Tibial artery (tissue), 4 donors: ENCODE data around the gene SLC2A4RG.

Experiments used
- DNase-seq, 2 donors: peaks; one replicate each; pipeline ENCODE4 v3.0.0-alpha.2; 2019
- H3K27ac ChIP-seq, 2 donors: fragments of 200-600 bp; sonication (generic) in 1 of 2; 1 replicate in 1 of 2; 2 replicates in 1 of 2; pipeline ENCODE4 v1.5.1; 2018 to 2019; ENCODE audit warnings: mild to moderate bottlenecking in 1 of 2
- H3K27me3 ChIP-seq, 2 donors: fragments of 200-600 bp; sonication (generic) in 1 of 2; one replicate each; pipeline versions ENCODE4 v1.5.1 to v1.6.0; 2016 to 2019
- H3K36me3 ChIP-seq, 3 donors: fragments of 200-600 bp; sonication (generic) in 2 of 3; one replicate each; pipeline ENCODE4 v1.5.1; 2016 to 2019; ENCODE audit warnings: mild to moderate bottlenecking in 2 of 3
- H3K4me1 ChIP-seq, 4 donors: fragments of 200-600 bp; sonication (generic) in 2 of 4; 1 replicate in 3 of 4; 2 replicates in 1 of 4; pipeline ENCODE4 v1.5.1; 2016 to 2019
- H3K4me3 ChIP-seq, 2 donors: fragments of 200-600 bp; sonication (generic) in 1 of 2; 1 replicate in 1 of 2; 2 replicates in 1 of 2; pipeline ENCODE4 v1.5.1; 2018 to 2019; ENCODE audit warnings: mild to moderate bottlenecking in 2 of 2
- H3K9me3 ChIP-seq, 3 donors: fragments of 200-600 bp; sonication (generic) in 1 of 3; one replicate each; pipeline ENCODE4 v1.5.1; 2016 to 2019
- intact Hi-C: fragments of 100-400 bp; cut with DNase I; formaldehyde crosslinking; loops from one replicate; pipeline ENCODE4 v1.15.0; 2023; ENCODE audit warnings: low total_unique reads
- TF ChIP-seq, protein P1 (sequence below), 2 experiments: fragments of 200-600 bp in 1 of 2; fragments of 450-650 bp in 1 of 2; IDR thresholded peaks; one replicate each; pipeline ENCODE4 v1.5.1; 2017 to 2019; ENCODE audit warnings: antibody characterized with exemption in 2 of 2, mild to moderate bottlenecking in 1 of 2, moderate library complexity in 1 of 2

Gene SLC2A4RG

GRCh38 chr20:63708301-63709148 is 31.1 kb upstream of the SLC2A4RG start:
- TF ChIP-seq, protein P1, sequence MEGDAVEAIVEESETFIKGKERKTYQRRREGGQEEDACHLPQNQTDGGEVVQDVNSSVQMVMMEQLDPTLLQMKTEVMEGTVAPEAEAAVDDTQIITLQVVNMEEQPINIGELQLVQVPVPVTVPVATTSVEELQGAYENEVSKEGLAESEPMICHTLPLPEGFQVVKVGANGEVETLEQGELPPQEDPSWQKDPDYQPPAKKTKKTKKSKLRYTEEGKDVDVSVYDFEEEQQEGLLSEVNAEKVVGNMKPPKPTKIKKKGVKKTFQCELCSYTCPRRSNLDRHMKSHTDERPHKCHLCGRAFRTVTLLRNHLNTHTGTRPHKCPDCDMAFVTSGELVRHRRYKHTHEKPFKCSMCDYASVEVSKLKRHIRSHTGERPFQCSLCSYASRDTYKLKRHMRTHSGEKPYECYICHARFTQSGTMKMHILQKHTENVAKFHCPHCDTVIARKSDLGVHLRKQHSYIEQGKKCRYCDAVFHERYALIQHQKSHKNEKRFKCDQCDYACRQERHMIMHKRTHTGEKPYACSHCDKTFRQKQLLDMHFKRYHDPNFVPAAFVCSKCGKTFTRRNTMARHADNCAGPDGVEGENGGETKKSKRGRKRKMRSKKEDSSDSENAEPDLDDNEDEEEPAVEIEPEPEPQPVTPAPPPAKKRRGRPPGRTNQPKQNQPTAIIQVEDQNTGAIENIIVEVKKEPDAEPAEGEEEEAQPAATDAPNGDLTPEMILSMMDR (IDR thresholded peaks at IDR 0.05) = no peak
- Histone ChIP-seq H3K4me1 (peaks cover 0 to 40% (median 28%) of the 10 kb centered on the region in 4 donors), H3K4me3 (peak overlapping the region; percentile 82 to 83), H3K27ac (peak overlapping the region; percentile 76 to 86), H3K27me3 (no peaks in the 10 kb centered on the region), H3K36me3 (peaks cover 40 to 75% (median 50%) of the 10 kb centered on the region in 3 donors), H3K9me3 (no peaks in the 10 kb centered on the region)
- intact Hi-C loops = loop anchor here (5.0 kb wide), 2 partner anchors 51 to 81 kb away; partner anchors contain the start of genes GMEB2 and RTEL1
- peak in 1 of 2 donors; percentile 66 for DNase-seq

GRCh38 chr20:63709149-63709527 is 30.4 kb upstream of the SLC2A4RG start:
- peaks cover 47 to 75% (median 47%) of the 10 kb centered on the region in 3 donors for H3K36me3 ChIP-seq
- peaks cover 0 to 40% (median 28%) of the 10 kb centered on the region in 4 donors for H3K4me1 ChIP-seq
- H3K27ac ChIP-seq = no peak overlapping the region
- DNase-seq = peak in 1 of 2 donors; percentile 59
- TF ChIP-seq, protein P1 (IDR thresholded peaks at IDR 0.05) = no peak
- no peaks in the 10 kb centered on the region for H3K9me3 ChIP-seq
- intact Hi-C loops = loop anchor here (5.0 kb wide), 2 partner anchors 52 to 82 kb away; partner anchors contain the start of genes GMEB2 and RTEL1
- peak overlapping the region; percentile 82 to 83 for H3K4me3 ChIP-seq
- H3K27me3 ChIP-seq = no peaks in the 10 kb centered on the region

DNA sequence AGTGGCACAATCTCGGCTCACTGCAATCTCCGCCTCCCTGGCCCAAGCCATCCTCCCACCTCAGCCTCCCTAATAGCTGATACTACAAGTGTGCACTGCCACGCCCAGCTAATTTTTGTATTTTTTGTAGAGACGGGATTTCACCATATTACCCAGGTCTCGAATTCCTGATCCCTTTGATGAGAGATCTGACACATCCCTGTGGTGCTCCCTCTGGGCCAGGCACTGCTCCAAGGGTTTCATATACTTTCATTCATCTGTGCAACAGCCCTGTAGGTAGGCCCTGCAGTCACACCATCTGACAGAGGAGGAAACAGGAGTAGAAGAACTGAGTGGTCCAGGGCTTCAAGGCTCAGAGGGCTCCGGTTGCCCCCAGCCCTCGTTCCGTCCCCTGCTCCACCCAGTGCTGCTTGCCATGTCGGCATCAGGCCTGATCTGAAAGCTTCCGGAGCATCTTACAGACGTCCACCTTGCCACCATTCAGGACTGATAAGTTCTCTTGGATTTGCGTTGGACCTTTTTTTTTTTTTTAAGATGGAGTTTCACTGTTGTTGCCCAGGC is 28.4 kb upstream of the SLC2A4RG start:
- Histone ChIP-seq H3K4me3 (no peak overlapping the region), H3K4me1 (peaks cover 0 to 37% (median 24%) of the 10 kb centered on the region in 4 donors), H3K36me3 (peaks cover 49 to 72% (median 53%) of the 10 kb centered on the region in 3 donors), H3K27ac (no peak overlapping the region), H3K27me3 (no peaks in the 10 kb centered on the region), H3K9me3 (peaks cover 0 to 12% (median 6%) of the 10 kb centered on the region in 3 donors)
- TF ChIP-seq, protein P1 (IDR thresholded peaks at IDR 0.05) = no peak
- intact Hi-C loops = no loop called here
- DNase-seq = peak in 1 of 2 donors; percentile 31

- H3K36me3 ChIP-seq = peaks cover 53 to 79% (median 62%) of the 10 kb centered on the region in 3 donors
- peaks cover 0 to 12% (median 6%) of the 10 kb centered on the region in 3 donors for H3K9me3 ChIP-seq
These were observed 27.4 kb upstream of the SLC2A4RG start for GRCh38 chr20:63712191-63712590.

DNA sequence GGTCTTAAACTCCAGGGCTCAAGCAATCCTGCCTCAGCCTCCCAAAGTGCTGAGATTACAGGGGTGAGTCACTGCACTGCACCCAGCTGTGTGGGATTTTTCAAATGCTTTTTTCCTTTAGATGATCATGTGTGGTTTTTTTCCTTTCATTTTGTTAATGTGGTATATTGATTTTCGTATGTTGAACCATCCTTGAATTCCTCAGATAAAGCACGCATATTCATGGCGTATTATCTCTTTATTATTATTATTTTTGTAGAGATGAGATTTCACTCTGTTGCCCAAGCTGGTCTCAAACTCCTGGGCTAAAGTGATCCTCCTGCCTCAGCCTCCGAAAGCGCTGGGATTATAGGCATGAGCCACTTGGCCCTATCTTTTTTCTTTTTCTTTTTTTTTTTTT is 24.7 kb upstream of the SLC2A4RG start:
- intact Hi-C loops = no loop called here
- H3K27me3 ChIP-seq = no peaks in the 10 kb centered on the region
- no peak overlapping the region for H3K27ac ChIP-seq
- H3K9me3 ChIP-seq = peaks cover 0 to 17% (median 12%) of the 10 kb centered on the region in 3 donors
- no peak overlapping the region for H3K4me3 ChIP-seq
- H3K36me3 ChIP-seq = peaks cover 75 to 93% (median 88%) of the 10 kb centered on the region in 3 donors
- H3K4me1 ChIP-seq = peaks cover 0 to 12% (median 0%) of the 10 kb centered on the region in 4 donors
- TF ChIP-seq, protein P1 (IDR thresholded peaks at IDR 0.05) = no peak
- DNase-seq = no peak

More at GRCh38 chr20:63712191-63712590, 27.4 kb upstream of the SLC2A4RG start:
- Histone ChIP-seq H3K4me3 (no peak overlapping the region), H3K27me3 (no peaks in the 10 kb centered on the region), H3K27ac (no peak overlapping the region), H3K4me1 (peaks cover 0 to 28% (median 15%) of the 10 kb centered on the region in 4 donors)
- intact Hi-C loops = no loop called here
- TF ChIP-seq, protein P1 (IDR thresholded peaks at IDR 0.05) = no peak
- DNase-seq = no peak
